ENCODE measurements around the gene CDK5R1. TPM values are rescaled to one million over a fixed set of nuclear protein-coding genes. Genes with fewer than 3 reads are reported as not detected.

CDK5R1 gene
- total RNA-seq, 1 donor from 2014 or later = 1.8 TPM

DNA sequence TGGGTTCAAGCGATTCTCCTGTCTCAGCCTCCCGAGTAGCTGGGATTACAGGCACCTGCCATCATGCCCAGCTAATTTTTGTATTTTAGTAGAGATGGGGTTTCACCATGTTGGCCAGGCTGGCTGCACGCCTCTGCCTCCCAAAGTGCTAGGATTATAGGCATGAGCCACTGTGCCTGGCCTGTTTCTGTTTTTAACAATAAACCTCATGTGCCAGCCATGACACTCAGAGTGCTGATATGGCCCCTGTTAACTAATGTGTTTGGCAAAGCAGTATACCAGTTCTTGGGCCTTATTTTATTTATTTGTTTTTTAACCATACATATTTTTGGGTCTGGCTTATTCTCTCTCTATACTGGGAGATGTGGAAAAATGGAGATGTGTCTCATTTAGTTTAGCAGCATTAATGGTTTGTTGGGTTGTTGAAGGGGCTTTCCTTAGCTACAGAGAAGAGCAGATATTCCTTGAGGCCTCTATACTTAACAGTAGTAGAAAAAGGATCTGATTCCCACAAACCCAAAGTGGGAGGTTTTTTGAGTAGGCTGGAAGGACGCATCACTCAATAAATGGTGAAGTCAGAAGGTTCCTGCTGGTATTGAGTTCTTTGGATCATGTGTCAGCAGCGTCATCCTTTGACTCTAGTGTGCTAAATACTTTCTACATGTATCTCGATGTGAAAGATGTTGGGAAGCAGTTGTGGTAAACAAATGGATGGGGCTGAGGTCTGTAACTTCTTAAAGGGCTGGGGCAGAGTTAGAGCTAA lies 16.2 kb upstream of the CDK5R1 start:
- TF ChIP-seq, protein P1, sequence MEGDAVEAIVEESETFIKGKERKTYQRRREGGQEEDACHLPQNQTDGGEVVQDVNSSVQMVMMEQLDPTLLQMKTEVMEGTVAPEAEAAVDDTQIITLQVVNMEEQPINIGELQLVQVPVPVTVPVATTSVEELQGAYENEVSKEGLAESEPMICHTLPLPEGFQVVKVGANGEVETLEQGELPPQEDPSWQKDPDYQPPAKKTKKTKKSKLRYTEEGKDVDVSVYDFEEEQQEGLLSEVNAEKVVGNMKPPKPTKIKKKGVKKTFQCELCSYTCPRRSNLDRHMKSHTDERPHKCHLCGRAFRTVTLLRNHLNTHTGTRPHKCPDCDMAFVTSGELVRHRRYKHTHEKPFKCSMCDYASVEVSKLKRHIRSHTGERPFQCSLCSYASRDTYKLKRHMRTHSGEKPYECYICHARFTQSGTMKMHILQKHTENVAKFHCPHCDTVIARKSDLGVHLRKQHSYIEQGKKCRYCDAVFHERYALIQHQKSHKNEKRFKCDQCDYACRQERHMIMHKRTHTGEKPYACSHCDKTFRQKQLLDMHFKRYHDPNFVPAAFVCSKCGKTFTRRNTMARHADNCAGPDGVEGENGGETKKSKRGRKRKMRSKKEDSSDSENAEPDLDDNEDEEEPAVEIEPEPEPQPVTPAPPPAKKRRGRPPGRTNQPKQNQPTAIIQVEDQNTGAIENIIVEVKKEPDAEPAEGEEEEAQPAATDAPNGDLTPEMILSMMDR (IDR thresholded peaks at IDR 0.05) = no peak
- H3K27me3 Mint-ChIP-seq (ENCODE audit: unreplicated experiment) = no peaks in the 10 kb centered on the region
- no peak overlapping the region for H3K4me3 Mint-ChIP-seq (ENCODE audit: unreplicated experiment)
- H3K4me1 Mint-ChIP-seq (ENCODE audit: unreplicated experiment) = no peaks in the 10 kb centered on the region
- H3K27ac Mint-ChIP-seq (ENCODE audit: unreplicated experiment) = no peak overlapping the region
- no peaks in the 10 kb centered on the region for H3K9me3 Mint-ChIP-seq (ENCODE audit: unreplicated experiment)
- DNase-seq (ENCODE audit: extremely low spot score, unreplicated experiment) = no peak
- peaks cover 58% of the 10 kb centered on the region for H3K36me3 Mint-ChIP-seq (ENCODE audit: unreplicated experiment)

- TF ChIP-seq, protein P1 (IDR thresholded peaks at IDR 0.05) = no peak
- no peaks in the 10 kb centered on the region for H3K9me3 Mint-ChIP-seq (ENCODE audit: unreplicated experiment)
- peaks cover 58% of the 10 kb centered on the region for H3K36me3 Mint-ChIP-seq (ENCODE audit: unreplicated experiment)
- no peaks in the 10 kb centered on the region for H3K27me3 Mint-ChIP-seq (ENCODE audit: unreplicated experiment)
- H3K4me3 Mint-ChIP-seq (ENCODE audit: unreplicated experiment) = no peak overlapping the region
- no peak for DNase-seq (ENCODE audit: extremely low spot score, unreplicated experiment)
- no peaks in the 10 kb centered on the region for H3K4me1 Mint-ChIP-seq (ENCODE audit: unreplicated experiment)
- H3K27ac Mint-ChIP-seq (ENCODE audit: unreplicated experiment) = no peak overlapping the region
These were observed 15.1 kb upstream of the CDK5R1 start for GRCh38 chr17:32471652-32472051.

DNA sequence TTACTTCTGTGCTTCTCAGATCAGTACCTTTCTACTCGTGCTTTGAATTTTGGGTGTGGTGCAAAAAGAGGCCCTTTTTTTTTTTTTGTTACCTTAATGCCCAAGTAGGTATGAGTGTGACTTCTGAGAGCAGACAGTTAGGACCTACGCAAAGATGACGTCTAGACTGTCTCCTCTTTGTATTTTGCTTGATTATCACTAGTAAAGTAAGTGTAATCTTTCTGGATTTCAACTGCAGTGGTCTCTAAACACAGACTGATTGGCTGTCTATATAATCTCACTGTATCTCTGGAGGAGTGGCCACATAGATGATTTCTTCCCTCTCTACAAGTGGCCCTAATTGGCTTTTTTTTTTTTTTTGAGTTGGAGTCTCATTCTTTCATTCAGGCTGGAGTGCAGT lies 11.5 kb upstream of the CDK5R1 start:
- no peaks in the 10 kb centered on the region for H3K27me3 Mint-ChIP-seq (ENCODE audit: unreplicated experiment)
- H3K36me3 Mint-ChIP-seq (ENCODE audit: unreplicated experiment) = peaks cover 65% of the 10 kb centered on the region
- no peaks in the 10 kb centered on the region for H3K9me3 Mint-ChIP-seq (ENCODE audit: unreplicated experiment)
- H3K4me1 Mint-ChIP-seq (ENCODE audit: unreplicated experiment) = no peaks in the 10 kb centered on the region
- no peak overlapping the region for H3K27ac Mint-ChIP-seq (ENCODE audit: unreplicated experiment)
- TF ChIP-seq, protein P1 (IDR thresholded peaks at IDR 0.05) = no peak
- DNase-seq (ENCODE audit: extremely low spot score, unreplicated experiment) = no peak
- H3K4me3 Mint-ChIP-seq (ENCODE audit: unreplicated experiment) = no peak overlapping the region

DNA sequence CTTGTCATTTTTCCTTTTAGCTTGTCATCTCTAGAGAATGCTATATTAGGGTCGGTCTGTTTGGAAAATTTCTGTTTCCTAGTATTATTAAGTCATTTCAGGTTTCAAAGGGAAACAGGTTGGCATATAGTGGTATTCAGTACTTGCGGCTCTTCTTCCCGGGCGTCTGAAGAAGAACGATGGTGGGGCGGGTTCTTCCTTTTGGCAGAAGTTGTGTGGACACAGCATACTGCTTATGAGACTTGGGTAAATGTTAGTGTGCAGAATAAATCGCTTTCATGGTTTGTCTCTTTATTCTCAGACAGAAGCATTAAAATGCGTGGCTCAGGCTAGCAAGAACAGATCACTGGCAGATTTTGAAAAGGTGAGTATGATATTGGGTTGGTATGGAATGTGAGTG lies 9.6 kb upstream of the CDK5R1 start:
- no peak overlapping the region for H3K27ac Mint-ChIP-seq (ENCODE audit: unreplicated experiment)
- H3K4me3 Mint-ChIP-seq (ENCODE audit: unreplicated experiment) = no peak overlapping the region

DNA sequence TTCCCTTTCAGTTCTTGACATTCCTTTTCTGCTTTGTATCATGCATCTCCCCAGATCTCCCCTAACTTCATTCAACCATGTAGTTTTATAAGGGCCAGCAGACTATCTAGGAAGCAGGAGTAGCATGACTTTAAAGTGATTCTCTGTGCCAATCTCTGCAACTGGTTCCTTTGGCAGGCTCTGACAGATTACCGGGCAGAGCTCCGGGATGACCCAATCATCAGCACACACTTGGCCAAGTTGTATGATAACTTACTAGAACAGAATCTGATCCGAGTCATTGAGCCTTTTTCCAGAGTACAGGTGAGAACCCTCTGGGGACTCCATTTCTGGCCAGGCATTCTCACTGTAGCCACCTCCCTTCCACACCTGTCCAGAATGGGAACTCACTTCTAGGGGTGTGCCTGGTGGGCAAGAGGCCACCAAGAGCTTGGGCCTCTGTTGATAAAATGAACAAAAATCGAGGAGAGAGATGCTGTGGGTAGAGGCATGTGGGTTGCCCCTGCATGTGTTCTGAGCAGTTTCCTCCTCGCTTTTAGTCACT lies 7.6 kb upstream of the CDK5R1 start:
- TF ChIP-seq, protein P1 (IDR thresholded peaks at IDR 0.05) = no peak
- Mint-ChIP-seq H3K9me3 (ENCODE audit: unreplicated experiment) (no peaks in the 10 kb centered on the region), H3K4me3 (ENCODE audit: unreplicated experiment) (no peak overlapping the region), H3K4me1 (ENCODE audit: unreplicated experiment) (peaks cover 12% of the 10 kb centered on the region), H3K36me3 (ENCODE audit: unreplicated experiment) (peaks cover 63% of the 10 kb centered on the region), H3K27me3 (ENCODE audit: unreplicated experiment) (no peaks in the 10 kb centered on the region), H3K27ac (ENCODE audit: unreplicated experiment) (no peak overlapping the region)
- peak; percentile 32 for DNase-seq (ENCODE audit: extremely low spot score, unreplicated experiment)

More for the DNA sequence above, 9.6 kb upstream of the CDK5R1 start:
- Mint-ChIP-seq H3K9me3 (ENCODE audit: unreplicated experiment) (no peaks in the 10 kb centered on the region), H3K36me3 (ENCODE audit: unreplicated experiment) (peaks cover 71% of the 10 kb centered on the region), H3K27me3 (ENCODE audit: unreplicated experiment) (no peaks in the 10 kb centered on the region), H3K4me1 (ENCODE audit: unreplicated experiment) (no peaks in the 10 kb centered on the region)
- TF ChIP-seq, protein P1 (IDR thresholded peaks at IDR 0.05) = no peak
- peak; percentile 62 for DNase-seq (ENCODE audit: extremely low spot score, unreplicated experiment)

Data from osteocyte (in vitro differentiated cells).